NB4 (cell line): ENCODE results near the gene LONP2.

Source experiments
- MYC ChIP-seq: IDR thresholded peaks from 2 replicates; pipeline ENCODE4 v1.6.1; 2011; ENCODE audit warnings: low read depth, low read length
- POLR2A ChIP-seq: IDR thresholded peaks from 2 replicates; pipeline ENCODE4 v1.6.1; 2011; ENCODE audit warnings: mild to moderate bottlenecking; ENCODE audit not compliant: insufficient read length; ENCODE audit errors: extremely low read depth
- TF ChIP-seq, protein P1 (sequence below): IDR thresholded peaks from one replicate; pipeline ENCODE4 v1.5.1; 2012; ENCODE audit warnings: low read depth, low read length
- TF ChIP-seq, protein P2 (sequence below): IDR thresholded peaks from 2 replicates; pipeline ENCODE4 v1.6.1; 2011; ENCODE audit warnings: low read depth, low read length

DNA sequence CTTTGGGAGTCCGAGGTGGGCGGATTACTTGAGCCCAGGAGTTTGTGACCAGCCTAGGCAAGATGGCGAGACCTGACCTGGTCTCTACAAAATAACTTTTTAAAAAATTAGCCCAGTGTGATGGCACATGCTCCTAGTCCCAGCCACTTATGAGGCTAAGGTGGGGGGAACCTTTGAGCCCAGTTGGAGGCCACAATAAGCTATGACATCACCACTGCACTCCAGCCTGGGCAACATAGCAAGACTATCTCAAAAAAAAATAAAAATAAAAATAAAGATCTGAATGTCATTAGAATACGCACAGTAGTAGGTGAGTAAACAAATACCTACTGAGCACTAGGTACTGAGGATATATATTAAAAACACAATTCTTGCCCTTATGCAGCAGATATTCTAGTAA lies 138.0 kb downstream of the LONP2 start:
- TF ChIP-seq, protein P1, sequence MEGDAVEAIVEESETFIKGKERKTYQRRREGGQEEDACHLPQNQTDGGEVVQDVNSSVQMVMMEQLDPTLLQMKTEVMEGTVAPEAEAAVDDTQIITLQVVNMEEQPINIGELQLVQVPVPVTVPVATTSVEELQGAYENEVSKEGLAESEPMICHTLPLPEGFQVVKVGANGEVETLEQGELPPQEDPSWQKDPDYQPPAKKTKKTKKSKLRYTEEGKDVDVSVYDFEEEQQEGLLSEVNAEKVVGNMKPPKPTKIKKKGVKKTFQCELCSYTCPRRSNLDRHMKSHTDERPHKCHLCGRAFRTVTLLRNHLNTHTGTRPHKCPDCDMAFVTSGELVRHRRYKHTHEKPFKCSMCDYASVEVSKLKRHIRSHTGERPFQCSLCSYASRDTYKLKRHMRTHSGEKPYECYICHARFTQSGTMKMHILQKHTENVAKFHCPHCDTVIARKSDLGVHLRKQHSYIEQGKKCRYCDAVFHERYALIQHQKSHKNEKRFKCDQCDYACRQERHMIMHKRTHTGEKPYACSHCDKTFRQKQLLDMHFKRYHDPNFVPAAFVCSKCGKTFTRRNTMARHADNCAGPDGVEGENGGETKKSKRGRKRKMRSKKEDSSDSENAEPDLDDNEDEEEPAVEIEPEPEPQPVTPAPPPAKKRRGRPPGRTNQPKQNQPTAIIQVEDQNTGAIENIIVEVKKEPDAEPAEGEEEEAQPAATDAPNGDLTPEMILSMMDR, result no peak
- TF ChIP-seq POLR2A (no peak), MYC (no peak)
- TF ChIP-seq, protein P2, sequence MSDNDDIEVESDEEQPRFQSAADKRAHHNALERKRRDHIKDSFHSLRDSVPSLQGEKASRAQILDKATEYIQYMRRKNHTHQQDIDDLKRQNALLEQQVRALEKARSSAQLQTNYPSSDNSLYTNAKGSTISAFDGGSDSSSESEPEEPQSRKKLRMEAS, result no peak
